AG09309 (cell line): ENCODE data around the gene SLC38A4.

Source experiments
- DNase-seq: peaks from one replicate; pipeline ENCODE4 v3.0.0-alpha.2; 2010; ENCODE audit warnings: low read depth
- H3K4me3 ChIP-seq: 2 replicates; pipeline ENCODE4 v1.5.1; 2011; ENCODE audit warnings: mild to moderate bottlenecking, low read depth, low read length, moderate library complexity; ENCODE audit not compliant: control insufficient read depth
- CTCF ChIP-seq: IDR thresholded peaks from 2 replicates; pipeline ENCODE4 v1.5.1; 2011; ENCODE audit warnings: mild to moderate bottlenecking, low read depth, low read length, inconsistent platforms; ENCODE audit not compliant: insufficient read depth, control insufficient read depth; ENCODE audit errors: missing control alignments

Gene SLC38A4

GRCh38 chr12:46839232-46839631 is 13.4 kb upstream of the SLC38A4 start:
- DNase-seq: no peak
- no peak overlapping the region for H3K4me3 ChIP-seq
- no peak for TF ChIP-seq CTCF

GRCh38 chr12:46835785-46836184 is 10.0 kb upstream of the SLC38A4 start:
- H3K4me3 ChIP-seq: no peak overlapping the region
- no peak for TF ChIP-seq CTCF
- no peak for DNase-seq

- no peak for DNase-seq
- TF ChIP-seq CTCF: no peak
- H3K4me3 ChIP-seq: no peak overlapping the region
Measured at GRCh38 chr12:46832130-46832704, 6.4 kb upstream of the SLC38A4 start.

DNA sequence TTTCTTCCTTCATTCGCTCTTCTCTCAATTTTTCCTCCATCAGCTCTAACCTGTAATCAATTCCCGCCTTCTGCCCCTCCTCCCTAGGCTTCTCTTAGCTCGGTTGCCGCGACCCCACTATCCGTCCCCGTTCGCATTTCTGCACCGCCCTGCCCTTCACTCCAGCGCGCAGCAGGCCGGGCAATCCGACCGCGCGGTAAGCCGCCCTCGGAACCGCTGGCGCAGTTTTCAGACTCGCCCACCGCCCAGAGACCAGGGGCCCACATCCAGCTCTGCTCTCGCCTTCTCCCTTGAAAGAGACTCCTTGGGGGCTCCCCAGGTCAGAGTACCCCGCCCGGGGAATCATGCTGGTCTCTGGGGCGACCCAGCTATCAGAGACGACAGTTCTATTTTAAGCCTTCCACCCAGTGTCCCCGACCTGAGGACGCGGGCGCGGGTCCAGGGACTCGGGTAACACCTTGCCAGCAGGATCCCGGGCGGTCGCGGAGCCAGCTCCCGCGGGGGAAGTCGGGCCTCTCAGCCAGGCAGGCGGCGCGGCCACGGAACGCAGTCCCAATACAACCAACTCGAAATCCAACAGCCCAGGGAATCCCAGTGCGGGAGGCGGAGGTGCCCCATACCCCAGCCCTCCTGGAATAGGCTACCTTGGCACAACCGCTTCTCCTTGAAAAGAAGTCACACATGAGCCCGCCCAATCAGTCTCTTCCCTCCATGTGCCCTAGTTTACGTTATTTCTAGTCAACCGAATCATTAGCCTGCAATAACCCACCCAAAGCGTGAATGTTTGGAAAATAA is 5.7 kb upstream of the SLC38A4 start:
- H3K4me3 ChIP-seq: peak overlapping the region; percentile 44
- no peak for DNase-seq
- no peak for TF ChIP-seq CTCF

DNA sequence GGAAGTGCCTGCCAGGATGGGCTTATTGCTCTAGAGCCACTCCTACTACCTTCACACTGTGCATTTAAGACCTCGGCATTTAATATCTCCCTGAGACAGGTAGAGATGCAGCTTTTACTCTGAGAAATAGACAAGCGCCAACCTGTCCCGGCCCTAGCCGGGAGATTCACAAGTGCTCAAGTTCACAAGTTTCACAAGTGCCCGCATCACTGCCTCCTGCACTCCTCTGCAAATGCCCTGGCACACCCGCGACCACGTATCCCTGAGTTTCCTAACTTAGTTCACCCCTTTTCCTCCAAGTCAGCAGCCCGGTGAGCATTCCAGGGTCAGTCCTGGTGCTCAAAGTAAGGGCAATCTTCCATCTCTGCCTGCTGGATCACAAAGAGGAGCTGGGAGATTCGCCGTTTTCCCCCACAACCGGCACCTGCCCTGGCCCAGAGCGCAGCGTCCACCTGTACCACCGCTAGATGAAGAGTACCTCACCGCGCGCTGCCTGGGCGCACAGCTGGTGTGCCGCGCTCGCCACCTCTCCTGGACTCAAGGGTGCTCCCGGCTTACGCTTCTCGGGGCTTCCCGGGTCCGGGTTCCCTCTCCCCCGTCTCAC is 5.0 kb upstream of the SLC38A4 start:
- peak overlapping the region; percentile 44 for H3K4me3 ChIP-seq
- no peak for TF ChIP-seq CTCF
- DNase-seq: no peak

GRCh38 chr12:46824709-46825108 is 1.1 kb downstream of the SLC38A4 start:
- TF ChIP-seq CTCF: no peak
- H3K4me3 ChIP-seq: no peak overlapping the region
- DNase-seq: no peak
